22Rv1 (cell line): ENCODE measurements around the gene PID1.

Source experiments
- ZFX ChIP-seq: fragments of 450-650 bp; IDR thresholded peaks from 2 replicates; pipeline ENCODE4 v1.6.1; 2017; ENCODE audit warnings: antibody characterized with exemption, borderline replicate concordance
- TF ChIP-seq, protein P1 (sequence below): fragments of 450-650 bp; IDR thresholded peaks from 2 replicates; pipeline ENCODE4 v1.5.1; 2017; ENCODE audit warnings: mild to moderate bottlenecking

DNA sequence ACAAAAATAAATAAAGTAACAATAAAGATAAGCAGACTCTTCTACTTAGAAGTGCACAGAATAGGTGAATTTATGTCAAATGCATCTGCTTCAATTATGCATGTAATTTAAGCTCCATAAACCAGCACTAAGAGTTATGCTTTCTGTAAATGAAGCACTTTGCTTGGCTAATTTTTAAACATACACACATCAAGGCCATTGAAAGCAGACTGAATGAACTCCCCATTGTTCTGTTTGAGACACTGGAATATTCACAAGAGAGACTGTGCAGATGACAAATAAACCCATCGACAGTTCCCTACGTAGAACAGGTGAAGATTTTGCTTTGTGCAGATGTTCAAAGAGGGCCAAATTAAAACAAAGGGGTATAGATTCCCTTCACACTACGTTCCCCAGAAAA lies 133.4 kb downstream of the PID1 start:
- TF ChIP-seq, protein P1, sequence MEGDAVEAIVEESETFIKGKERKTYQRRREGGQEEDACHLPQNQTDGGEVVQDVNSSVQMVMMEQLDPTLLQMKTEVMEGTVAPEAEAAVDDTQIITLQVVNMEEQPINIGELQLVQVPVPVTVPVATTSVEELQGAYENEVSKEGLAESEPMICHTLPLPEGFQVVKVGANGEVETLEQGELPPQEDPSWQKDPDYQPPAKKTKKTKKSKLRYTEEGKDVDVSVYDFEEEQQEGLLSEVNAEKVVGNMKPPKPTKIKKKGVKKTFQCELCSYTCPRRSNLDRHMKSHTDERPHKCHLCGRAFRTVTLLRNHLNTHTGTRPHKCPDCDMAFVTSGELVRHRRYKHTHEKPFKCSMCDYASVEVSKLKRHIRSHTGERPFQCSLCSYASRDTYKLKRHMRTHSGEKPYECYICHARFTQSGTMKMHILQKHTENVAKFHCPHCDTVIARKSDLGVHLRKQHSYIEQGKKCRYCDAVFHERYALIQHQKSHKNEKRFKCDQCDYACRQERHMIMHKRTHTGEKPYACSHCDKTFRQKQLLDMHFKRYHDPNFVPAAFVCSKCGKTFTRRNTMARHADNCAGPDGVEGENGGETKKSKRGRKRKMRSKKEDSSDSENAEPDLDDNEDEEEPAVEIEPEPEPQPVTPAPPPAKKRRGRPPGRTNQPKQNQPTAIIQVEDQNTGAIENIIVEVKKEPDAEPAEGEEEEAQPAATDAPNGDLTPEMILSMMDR: no peak
- no peak for TF ChIP-seq ZFX
